GM19452 (cell line): ENCODE data around the gene PAGR1.
"Not testable (repeated sequence)": the region's sequence is repeated elsewhere in the genome, so short reads cannot be mapped to it uniquely, and the experiment has no call there.

Experiments
- ATAC-seq: cut with Tn5 transposase; IDR thresholded peaks from one replicate; pipeline ENCODE4 v1.9.1; 2021; ENCODE audit not compliant: unreplicated experiment

Gene PAGR1

DNA sequence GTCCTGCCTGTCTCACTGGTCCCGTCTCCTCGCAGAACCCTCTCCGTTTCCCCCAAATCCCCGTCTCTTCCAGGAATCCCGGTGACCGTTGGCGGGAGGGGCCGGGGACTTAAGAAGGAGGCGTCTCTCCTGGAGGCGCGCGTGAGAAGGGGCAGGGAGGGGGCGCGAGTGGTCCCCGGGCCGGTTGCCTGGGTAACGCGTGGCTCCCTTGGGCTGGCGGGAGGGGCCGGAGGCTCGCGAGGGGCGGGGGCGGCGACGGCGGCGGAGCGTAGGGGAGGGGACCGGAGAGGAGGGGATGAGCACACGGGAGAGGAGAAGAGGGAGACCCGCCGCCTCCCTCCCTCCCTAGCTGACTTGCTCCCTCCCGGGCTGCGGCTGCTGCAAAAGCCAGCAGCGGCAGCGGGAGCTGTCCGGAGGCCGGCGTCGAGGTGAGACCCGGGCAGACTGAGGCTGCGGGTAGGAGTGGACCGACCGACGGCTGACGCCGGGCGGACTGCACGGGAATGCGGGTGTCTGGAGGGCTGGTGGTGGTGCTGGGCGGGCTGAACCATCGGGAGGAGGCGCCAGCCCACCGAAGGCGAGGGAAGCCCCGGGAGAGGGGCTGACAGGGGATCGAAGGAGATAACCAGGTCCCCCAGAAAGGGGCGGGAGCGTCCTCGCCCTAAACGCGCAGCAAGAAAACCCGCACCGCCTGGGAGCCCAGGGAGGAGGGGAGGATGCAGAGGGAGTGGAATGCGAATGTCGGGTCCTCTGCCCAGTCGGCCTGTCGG is 3.9 kb upstream of the PAGR1 start, which contains the start of gene PRRT2:
Gene PRRT2, plus strand, starts transcription at position 298 of the 770 bp plus-strand sequence. CDS start 862 bp downstream, outside the sequence.
- no peak for ATAC-seq

DNA sequence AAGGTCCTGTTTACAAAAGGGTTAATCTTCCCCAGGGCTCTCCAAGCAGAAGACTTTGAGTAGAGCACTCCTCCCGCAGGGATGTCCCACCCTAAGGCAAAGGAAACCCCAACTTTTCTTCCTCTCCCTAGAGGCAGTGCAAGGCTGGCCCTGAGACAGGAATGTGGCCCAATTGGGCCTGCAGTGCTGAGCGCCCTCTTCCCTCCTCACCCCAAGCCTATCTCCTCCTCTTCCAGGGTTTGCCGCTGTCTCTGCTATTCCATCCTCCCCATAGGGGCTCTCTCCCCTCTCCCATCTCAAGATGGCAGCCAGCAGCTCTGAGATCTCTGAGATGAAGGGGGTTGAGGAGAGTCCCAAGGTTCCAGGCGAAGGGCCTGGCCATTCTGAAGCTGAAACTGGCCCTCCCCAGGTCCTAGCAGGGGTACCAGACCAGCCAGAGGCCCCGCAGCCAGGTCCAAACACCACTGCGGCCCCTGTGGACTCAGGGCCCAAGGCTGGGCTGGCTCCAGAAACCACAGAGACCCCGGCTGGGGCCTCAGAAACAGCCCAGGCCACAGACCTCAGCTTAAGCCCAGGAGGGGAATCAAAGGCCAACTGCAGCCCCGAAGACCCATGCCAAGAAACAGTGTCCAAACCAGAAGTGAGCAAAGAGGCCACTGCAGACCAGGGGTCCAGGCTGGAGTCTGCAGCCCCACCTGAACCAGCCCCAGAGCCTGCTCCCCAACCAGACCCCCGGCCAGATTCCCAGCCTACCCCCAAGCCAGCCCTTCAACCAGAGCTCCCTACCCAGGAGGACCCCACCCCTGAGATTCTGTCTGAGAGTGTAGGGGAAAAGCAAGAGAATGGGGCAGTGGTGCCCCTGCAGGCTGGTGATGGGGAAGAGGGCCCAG is 3.0 kb upstream of the PAGR1 start:
- ATAC-seq = no peak

DNA sequence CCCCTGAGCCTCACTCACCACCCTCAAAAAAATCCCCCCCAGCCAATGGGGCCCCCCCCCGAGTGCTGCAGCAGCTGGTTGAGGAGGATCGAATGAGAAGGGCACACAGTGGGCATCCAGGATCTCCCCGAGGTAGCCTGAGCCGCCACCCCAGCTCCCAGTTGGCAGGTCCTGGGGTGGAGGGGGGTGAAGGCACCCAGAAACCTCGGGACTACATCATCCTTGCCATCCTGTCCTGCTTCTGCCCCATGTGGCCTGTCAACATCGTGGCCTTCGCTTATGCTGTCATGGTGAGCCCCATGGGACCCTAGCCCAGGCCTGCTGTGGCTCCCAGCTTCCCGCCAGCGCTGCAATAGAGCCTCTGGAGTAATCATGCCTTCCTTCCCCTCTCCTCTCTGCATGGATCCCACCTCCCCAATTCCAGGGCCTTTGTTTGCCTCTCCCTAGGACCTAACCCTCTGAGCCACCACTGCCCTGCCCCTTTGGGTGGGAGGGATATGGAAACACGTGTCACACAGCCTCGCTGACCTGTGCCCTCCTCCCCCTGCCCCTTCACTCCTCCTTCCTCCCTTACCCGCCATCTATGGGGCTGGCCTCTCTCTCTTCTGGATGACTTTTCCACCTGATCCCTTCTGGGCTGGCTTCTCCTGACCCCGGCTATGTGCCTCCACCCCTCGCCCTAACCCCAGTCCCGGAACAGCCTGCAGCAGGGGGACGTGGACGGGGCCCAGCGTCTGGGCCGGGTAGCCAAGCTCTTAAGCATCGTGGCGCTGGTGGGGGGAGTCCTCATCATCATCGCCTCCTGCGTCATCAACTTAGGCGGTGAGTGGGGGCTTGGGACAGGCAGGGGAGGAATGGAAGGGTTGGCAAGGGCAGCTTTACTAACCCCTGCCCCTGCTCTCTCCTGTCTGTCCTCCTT is 2.0 kb upstream of the PAGR1 start:
- no peak for ATAC-seq

DNA sequence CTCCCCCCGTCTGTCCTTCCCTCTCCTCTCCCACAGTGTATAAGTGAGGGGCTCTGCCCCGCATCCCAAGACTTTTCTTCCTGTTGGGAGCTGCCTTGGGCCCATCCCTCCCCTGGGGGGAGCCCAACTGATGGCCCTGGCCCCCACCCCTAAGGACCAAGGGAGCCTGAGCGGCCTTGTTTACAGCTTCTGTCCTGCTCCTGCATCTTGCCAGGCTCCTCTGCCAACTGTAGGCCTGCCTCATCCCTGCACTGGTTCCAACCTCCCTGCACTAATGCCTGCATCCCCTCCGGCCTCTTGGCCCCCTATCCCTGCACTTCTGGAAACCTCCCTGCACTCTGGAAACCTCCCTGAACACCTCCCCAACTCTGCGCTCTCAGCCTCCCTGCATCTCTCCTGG is 1.4 kb upstream of the PAGR1 start:
- ATAC-seq = no peak

DNA sequence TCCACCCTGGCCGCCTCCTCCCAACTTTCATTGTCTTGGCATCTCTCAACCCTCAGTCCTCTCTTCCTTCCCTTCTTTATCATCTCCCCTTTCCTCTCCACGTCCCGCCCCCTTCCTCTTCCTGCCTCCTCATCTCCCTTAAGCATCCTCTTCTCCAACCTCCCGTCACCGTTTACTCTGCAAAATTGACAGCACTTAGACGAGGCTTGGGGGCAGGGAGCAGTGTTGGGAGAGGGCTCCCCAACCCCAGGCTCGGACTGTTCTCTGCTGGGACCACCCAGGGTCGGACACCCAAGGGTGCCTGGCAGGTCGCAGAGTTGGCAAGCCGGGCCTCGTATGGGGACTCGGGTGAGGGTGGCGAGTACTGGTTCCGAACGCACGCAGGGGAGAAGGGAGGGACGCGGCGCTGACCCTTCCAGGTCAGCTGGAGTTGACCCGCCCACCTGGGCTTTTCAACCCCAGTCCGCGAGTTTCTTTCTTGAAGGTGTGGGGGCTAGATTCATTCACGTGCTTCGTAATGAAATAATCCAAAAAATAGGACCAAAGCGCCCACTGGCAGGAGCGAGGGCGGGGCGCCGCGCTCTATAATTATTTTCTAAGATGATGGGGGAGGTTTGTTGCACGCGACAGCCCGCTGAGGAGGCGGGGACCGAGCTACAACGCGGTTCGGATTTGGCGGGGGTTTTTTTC is 775 bp upstream of the PAGR1 start:
- no peak for ATAC-seq

DNA sequence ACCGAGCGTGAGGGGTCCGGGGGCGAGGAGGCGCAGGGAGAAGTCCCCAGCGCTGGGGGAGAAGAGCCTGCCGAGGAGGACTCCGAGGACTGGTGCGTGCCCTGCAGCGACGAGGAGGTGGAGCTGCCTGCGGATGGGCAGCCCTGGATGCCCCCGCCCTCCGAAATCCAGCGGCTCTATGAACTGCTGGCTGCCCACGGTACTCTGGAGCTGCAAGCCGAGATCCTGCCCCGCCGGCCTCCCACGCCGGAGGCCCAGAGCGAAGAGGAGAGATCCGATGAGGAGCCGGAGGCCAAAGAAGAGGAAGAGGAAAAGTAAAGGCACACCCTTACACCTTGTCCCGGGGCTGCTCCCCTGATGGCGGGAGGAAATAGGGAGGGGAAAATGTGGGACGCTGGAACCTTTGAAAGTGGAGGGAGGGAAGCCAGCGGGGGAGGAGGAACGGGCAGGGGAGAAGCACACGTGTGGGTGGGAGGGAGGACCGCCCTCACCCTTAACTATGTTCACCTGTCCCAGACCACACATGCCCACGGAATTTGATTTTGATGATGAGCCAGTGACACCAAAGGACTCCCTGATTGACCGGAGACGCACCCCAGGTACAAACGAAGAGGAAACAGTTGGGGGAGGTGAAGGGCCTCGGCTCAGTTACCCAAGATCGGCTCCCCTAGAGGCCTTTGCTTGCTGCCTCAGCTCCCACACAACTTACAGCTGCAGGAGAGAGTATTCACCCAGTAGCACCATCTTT is 916 bp downstream of the PAGR1 start:
- peak; percentile 12 for ATAC-seq

DNA sequence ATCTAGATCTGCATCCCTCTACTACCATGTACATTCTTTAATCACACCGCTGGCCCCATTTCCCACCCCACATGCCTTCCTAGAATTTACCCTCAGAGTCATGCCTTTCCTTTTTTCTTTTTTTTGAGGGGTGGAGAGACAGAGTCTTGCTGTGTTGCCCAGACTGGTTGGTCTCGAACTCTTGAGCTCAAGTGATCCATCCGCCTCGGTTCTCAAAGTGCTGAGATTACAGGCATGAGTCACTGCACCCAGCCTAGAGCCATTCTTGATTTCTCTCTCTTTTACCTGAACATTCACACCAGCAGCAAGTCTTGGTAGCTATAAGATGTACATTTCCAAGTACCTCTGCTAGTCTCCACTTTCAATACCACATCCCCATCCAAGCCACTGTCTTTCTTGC is 2.1 kb downstream of the PAGR1 start:
- ATAC-seq = no peak

DNA sequence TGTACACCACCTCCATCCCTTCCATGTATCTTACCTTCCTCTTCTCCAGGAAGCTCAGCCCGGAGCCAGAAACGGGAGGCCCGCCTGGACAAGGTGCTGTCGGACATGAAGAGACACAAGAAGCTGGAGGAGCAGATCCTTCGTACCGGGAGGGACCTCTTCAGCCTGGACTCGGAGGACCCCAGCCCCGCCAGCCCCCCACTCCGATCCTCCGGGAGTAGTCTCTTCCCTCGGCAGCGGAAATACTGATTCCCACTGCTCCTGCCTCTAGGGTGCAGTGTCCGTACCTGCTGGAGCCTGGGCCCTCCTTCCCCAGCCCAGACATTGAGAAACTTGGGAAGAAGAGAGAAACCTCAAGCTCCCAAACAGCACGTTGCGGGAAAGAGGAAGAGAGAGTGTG is 3.6 kb downstream of the PAGR1 start:
- no peak for ATAC-seq

DNA sequence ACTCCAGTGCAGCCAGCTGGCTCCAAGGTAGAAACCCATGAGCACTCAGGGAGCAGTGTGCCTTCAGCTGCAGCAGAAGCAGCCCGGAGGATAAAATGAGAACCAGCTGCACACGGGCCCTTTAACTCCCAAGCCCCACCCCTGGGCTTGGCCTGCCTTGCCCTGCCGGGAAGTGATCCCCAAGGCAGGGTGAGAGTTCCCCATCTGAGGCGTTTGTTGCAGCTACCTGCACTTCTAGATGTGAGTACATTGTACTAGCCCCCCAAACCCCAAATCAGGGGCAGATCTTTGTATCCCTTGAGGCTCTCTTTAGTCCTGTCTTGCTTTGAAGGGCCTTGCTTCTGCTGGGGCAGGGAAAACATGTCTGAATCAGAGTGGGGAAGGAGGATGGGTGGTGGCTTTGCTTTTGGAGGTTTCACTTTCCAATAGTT is 4.3 kb downstream of the PAGR1 start, which contains the start of gene MVP:
Gene MVP, plus strand, starts transcription at position 192 of the 431 bp plus-strand sequence. CDS start 10,088 bp downstream, outside the sequence.
- no peak for ATAC-seq

DNA sequence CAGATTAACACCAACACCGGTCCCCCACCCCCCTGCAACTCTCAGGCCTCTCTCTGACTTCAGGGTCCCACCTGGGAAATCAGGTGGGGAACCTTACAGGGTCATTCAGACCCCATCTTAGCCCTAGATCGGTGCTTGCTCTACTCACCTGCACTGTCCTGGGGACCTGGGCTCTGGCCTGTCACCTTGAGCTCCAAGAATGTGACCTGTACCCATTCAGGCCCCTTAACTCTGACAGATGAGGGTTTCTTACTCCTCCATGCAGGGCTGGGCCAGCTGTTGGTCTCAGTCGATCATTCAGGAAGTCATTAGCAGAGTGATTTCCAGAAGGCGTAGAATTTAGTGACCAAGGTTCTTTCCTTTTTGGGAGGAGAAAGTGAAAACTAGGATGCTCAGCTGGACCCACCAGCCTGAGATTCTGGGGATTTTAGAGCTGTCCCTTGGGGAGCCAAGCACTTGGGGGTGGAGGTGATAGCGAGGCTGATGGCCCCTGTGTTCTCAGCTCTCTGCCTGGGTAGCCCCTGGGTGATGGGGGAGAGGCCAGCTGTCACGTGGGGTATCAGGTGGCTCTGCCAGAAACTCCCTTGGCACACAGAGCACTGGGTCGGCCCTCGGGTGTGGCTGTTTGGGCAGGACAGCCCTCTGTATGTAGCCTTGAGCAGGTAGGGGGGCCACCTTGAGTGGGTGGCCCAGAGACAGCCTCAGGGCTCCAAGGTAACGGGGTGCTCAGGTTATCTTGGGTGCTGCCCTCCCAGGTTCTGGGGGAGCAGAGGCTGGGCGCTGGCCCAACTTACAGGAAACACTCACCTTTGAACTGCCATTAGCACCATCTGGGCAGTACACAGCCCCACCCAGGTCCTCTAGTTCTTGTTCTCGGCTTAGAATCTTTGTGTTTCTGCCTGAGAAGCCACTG is 5.0 kb downstream of the PAGR1 start:
- ATAC-seq = peak; percentile 43

DNA sequence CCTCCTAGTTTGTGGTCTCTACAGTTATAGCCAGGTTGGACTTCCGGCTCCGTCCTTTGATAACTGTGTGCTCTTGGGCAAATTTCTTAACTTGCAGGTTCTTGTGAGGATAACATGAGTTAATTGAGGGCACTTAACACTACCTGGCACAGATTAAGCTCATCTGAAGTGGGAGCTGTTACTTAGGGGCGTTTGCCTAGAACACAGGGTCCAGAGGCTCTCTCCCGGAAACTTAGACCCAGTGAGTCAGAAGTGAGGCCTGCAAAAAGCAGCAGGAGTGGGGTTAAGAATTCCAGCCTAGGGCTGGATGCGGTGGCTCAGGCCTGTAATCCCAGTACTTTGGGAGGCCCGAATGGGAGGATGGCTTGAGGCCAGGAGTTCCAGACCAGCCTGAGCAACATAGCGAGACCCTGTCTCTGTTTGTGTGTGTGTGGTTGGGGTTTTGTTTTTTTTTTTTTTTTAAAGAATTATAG is 5.7 kb downstream of the PAGR1 start:
- ATAC-seq = no peak

DNA sequence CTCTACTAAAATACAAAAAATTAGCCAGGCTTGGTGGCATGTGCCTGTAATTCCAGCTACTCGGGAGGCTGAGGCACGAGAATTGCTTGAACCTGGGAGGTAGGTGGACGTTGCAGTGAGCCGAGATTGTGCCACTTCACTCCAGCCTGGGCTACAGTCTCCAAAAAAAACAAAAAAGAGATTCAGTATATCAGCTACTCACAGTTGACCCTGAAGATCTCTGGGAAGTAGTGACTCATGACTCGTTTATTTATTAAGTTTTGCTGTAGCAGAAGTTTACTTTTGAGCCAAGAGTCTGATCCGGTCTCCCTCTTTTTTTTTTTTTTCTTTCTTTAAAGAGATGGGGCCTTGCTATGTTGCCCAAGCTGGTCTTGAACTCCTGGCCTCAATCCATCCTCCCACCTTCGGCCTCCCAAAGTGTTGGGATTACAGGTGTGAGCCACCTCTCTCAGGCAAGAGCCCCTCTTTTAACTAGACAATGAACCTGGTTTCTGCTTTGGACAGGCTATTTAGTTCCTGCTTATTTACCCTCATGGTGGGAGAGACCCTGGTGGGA is 8.7 kb downstream of the PAGR1 start:
- no peak for ATAC-seq

DNA sequence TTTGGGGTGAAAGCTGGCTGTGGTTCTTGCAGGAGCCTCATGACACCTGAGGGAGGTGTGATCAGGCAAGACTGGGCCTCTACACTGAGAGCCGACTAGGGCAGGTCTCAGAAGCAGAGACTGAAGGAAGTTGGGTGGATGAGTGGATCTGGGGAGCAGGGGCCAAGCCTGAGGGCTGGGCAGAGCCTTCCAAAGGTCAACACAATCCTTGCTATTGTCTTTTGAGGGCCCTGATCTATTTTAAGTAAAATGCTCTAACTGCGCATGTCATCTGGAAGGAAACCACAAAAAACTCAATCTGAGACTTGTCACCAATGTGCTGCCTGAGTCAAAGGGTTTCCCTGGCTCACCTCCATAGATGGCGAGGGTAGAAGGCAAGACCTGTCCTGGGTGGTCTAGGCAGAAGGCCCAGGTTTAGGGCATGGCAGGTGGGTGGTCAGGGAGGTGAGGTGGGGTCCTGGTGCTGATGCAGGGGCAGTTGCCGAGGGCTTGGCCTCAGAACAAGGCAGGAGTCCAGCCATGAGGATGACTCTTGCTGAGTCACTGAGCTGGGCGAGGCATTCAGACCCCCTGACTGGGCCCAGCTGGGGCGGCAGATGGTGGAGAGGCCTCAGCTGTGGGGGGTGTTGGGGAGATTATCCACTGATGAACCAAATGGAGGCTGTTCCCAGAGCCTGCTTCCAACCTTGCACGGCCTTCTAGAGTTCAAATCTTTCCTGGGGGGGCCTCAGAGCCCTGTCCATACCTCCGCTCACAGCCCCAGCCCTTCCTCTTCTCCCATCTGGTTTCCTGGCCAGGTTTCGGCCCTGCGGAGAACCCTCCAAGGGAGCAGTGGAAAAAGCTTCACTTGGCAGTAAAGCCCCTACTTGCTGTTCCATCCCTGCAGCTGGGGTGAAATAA is 9.4 kb downstream of the PAGR1 start:
- no peak for ATAC-seq

DNA sequence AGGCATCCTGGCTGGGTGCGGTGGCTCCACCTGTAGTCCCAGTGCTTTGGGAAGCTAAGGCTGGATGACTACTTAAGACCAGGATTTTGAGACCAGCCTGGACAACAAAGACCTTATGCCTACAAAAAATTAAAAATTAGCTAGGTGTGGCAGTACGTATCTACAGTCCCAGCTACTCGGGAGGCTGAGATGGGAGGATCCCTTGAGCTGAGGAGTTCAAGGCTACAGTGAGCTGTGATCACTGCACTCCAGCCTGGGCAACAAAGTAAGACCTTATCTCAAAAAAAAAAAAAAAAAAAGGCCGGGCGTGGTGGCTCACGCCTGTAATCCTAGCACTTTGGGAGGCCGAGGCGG is 10.4 kb downstream of the PAGR1 start:
- no peak for ATAC-seq

DNA sequence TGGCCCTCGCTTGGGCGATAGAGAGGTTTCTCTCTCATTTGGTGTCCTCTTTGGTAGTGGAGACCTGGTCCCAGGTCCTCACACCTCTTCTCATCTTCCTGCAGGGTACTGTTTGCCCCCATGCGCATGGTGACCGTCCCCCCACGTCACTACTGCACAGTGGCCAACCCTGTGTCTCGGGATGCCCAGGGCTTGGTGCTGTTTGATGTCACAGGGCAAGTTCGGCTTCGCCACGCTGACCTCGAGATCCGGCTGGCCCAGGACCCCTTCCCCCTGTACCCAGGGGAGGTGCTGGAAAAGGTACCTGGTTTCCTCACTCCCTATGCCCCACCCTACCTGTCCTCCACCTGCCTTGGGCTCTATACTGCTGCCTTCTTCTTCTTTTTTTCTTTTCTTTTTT is 14.8 kb downstream of the PAGR1 start:
- no peak for ATAC-seq

DNA sequence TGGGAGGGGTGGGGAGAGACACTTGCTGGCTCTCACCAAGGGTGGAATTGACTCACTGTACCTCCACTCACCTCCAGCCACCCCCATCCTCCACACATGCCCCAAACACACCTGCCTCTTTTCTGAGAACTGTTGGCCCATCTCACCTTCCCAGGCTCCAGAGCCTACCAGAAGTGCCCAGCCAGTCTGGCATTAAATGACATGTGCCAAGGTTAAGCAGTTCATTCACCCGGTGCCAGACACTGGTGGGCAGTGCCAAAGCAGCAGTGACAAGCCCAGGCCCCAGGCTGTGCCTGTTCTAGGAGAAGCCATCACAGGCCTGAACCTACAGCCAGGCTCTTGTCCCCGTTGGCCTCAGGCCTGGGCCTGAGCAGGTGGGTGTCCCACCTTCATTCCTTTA is 15.5 kb downstream of the PAGR1 start:
- no peak for ATAC-seq

DNA sequence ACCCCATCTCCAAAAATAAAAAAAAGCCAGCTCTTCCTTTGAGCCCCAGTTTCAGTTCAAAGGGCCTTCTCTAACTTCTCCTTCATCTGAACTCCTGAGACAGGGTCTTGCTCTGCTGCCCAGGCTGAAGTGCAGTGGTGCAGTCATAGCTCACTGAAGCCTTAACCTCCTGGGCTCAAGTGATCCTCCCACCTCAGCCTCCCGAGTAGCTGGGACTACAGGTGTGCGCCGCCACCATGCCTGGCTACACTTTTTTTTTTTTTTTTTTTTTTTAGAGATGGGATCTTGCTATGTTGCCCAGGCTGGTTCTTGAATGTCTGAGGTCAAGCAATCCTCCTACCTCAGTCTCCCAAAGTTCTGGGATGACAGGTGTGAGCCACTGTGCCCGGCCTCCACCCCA is 17.3 kb downstream of the PAGR1 start:
- ATAC-seq = not testable (repeated sequence)
